ENCODE measurements around the gene DLX1.

DLX1 gene

DNA sequence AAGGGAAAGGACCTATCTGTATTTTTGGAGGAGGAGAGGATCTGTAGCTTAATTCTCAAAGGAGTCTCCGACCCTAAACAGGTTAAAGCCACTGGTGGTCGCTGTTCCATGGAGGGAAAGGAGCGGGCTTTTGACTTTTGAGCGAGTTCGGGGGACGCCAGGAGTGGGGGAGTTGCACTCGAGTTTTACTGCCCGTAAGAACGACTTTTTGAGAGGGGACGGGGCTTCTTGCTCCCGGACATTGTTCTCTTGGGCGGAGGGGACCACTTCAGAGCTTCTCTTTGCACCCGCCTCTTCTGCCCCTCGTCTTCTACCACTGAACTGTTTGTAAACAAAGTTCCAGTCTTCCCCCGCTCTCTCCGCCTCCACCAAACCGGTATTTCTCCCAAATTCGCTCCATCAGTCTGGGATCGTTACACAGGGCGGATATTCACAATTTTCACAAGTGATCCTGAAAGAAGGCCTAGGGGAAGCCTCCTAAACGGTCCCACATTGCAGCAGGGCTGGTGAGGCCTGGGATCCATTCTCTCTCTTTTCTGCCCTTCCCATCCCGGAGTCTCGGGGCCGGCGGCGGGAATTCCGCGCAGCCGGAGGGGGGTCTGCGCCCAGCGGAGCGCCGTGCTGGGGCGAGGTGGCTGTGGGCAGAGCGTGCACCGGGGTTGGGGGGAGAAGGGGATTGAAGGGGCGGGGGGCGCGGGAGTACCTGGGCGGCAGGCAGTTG lies 10.8 kb downstream of the DLX1 start (continued):
- TF ChIP-seq, protein P1, sequence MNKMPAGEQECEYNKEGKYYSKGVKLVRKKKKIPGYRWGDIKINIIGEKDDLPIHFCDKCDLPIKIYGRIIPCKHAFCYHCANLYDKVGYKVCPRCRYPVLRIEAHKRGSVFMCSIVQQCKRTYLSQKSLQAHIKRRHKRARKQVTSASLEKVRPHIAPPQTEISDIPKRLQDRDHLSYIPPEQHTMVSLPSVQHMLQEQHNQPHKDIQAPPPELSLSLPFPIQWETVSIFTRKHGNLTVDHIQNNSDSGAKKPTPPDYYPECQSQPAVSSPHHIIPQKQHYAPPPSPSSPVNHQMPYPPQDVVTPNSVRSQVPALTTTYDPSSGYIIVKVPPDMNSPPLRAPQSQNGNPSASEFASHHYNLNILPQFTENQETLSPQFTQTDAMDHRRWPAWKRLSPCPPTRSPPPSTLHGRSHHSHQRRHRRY (tag by site-specific recombination; IDR thresholded peaks at IDR 0.05), result no peak
- TF ChIP-seq, protein P2, sequence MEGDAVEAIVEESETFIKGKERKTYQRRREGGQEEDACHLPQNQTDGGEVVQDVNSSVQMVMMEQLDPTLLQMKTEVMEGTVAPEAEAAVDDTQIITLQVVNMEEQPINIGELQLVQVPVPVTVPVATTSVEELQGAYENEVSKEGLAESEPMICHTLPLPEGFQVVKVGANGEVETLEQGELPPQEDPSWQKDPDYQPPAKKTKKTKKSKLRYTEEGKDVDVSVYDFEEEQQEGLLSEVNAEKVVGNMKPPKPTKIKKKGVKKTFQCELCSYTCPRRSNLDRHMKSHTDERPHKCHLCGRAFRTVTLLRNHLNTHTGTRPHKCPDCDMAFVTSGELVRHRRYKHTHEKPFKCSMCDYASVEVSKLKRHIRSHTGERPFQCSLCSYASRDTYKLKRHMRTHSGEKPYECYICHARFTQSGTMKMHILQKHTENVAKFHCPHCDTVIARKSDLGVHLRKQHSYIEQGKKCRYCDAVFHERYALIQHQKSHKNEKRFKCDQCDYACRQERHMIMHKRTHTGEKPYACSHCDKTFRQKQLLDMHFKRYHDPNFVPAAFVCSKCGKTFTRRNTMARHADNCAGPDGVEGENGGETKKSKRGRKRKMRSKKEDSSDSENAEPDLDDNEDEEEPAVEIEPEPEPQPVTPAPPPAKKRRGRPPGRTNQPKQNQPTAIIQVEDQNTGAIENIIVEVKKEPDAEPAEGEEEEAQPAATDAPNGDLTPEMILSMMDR (tag by site-specific recombination; IDR thresholded peaks at IDR 0.05), result peak; percentile 82
- TF ChIP-seq ZNF585B (tag by site-specific recombination; IDR thresholded peaks at IDR 0.05) (no peak), ZNF560 (tag by site-specific recombination; IDR thresholded peaks at IDR 0.05; ENCODE audit: borderline replicate concordance) (no peak), ZNF521 (tag by site-specific recombination; IDR thresholded peaks at IDR 0.05) (no peak), ZNF830 (tag by site-specific recombination; IDR thresholded peaks at IDR 0.05; ENCODE audit: low read depth) (no peak), ZSCAN23 (tag by site-specific recombination; IDR thresholded peaks at IDR 0.05) (no peak), ZXDB (tag by site-specific recombination; IDR thresholded peaks at IDR 0.05) (0 out of 2 replicates have a peak, but pooled peaks have one; percentile 7), EGR2 (tag by site-specific recombination; IDR thresholded peaks at IDR 0.05; ENCODE audit: low read depth) (peak; percentile 48; the same call in 1 of the 2 replicates), IKZF3 (tag by site-specific recombination; IDR thresholded peaks at IDR 0.05) (no peak; the same call in none of the 2 replicates), ZNF600 (tag by site-specific recombination; IDR thresholded peaks at IDR 0.05) (no peak), GLIS2 (tag by site-specific recombination; IDR thresholded peaks at IDR 0.05) (no peak; the same call in 1 of the 2 replicates), ZFP69B (tag by site-specific recombination; IDR thresholded peaks at IDR 0.05) (no peak), ZNF341 (tag by site-specific recombination; IDR thresholded peaks at IDR 0.05; ENCODE audit: low read depth) (peak; percentile 40; the same call in 1 of the 2 replicates), ZNF777 (tag by site-specific recombination; IDR thresholded peaks at IDR 0.05; ENCODE audit: borderline replicate concordance) (no peak), ZNF561 (tag by site-specific recombination; IDR thresholded peaks at IDR 0.05; ENCODE audit: borderline replicate concordance) (no peak), ZNF530 (tag by site-specific recombination; IDR thresholded peaks at IDR 0.05; ENCODE audit: low read depth) (no peak), ZNF626 (tag by site-specific recombination; IDR thresholded peaks at IDR 0.05) (no peak), ZNF514 (tag by site-specific recombination; IDR thresholded peaks at IDR 0.05) (no peak), ZNF76 (tag by site-specific recombination; IDR thresholded peaks at IDR 0.05; ENCODE audit: borderline replicate concordance, low read depth) (0 out of 2 replicates have a peak, but pooled peaks have one; percentile 50), ZBTB17 (tag by site-specific recombination; IDR thresholded peaks at IDR 0.05) (peak; percentile 54; the same call in 1 of the 2 replicates), ZFP37 (tag by site-specific recombination; IDR thresholded peaks at IDR 0.05) (no peak), REPIN1 (tag by site-specific recombination; IDR thresholded peaks at IDR 0.05; ENCODE audit: low read depth) (no peak), OSR2 (tag by site-specific recombination; IDR thresholded peaks at IDR 0.05) (no peak), ZNF302 (tag by site-specific recombination; IDR thresholded peaks at IDR 0.05; ENCODE audit: low read depth) (no peak), ZNF660 (tag by site-specific recombination; IDR thresholded peaks at IDR 0.05) (no peak), ZNF335 (tag by site-specific recombination; conservative IDR thresholded peaks at IDR 0.05) (peak; percentile 10; the same call in 1 of the 2 replicates), ZFP41 (tag by site-specific recombination; IDR thresholded peaks at IDR 0.05; ENCODE audit: borderline replicate concordance) (no peak)
- TF ChIP-seq, protein P3, sequence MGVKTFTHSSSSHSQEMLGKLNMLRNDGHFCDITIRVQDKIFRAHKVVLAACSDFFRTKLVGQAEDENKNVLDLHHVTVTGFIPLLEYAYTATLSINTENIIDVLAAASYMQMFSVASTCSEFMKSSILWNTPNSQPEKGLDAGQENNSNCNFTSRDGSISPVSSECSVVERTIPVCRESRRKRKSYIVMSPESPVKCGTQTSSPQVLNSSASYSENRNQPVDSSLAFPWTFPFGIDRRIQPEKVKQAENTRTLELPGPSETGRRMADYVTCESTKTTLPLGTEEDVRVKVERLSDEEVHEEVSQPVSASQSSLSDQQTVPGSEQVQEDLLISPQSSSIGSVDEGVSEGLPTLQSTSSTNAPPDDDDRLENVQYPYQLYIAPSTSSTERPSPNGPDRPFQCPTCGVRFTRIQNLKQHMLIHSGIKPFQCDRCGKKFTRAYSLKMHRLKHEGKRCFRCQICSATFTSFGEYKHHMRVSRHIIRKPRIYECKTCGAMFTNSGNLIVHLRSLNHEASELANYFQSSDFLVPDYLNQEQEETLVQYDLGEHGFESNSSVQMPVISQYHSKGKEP (tag by site-specific recombination; IDR thresholded peaks at IDR 0.05), result no peak
- TF ChIP-seq, protein P4, sequence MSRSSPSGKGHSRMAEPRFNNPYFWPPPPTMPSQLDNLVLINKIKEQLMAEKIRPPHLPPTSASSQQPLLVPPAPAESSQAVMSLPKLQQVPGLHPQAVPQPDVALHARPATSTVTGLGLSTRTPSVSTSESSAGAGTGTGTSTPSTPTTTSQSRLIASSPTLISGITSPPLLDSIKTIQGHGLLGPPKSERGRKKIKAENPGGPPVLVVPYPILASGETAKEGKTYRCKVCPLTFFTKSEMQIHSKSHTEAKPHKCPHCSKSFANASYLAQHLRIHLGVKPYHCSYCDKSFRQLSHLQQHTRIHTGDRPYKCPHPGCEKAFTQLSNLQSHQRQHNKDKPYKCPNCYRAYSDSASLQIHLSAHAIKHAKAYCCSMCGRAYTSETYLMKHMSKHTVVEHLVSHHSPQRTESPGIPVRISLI (tag by site-specific recombination; IDR thresholded peaks at IDR 0.05), result no peak
- TF ChIP-seq, protein P5, sequence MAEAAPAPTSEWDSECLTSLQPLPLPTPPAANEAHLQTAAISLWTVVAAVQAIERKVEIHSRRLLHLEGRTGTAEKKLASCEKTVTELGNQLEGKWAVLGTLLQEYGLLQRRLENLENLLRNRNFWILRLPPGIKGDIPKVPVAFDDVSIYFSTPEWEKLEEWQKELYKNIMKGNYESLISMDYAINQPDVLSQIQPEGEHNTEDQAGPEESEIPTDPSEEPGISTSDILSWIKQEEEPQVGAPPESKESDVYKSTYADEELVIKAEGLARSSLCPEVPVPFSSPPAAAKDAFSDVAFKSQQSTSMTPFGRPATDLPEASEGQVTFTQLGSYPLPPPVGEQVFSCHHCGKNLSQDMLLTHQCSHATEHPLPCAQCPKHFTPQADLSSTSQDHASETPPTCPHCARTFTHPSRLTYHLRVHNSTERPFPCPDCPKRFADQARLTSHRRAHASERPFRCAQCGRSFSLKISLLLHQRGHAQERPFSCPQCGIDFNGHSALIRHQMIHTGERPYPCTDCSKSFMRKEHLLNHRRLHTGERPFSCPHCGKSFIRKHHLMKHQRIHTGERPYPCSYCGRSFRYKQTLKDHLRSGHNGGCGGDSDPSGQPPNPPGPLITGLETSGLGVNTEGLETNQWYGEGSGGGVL (tag by site-specific recombination; IDR thresholded peaks at IDR 0.05), result no peak
